ENCODE results near the gene ZNF343. TPM values are rescaled to one million over a fixed set of nuclear protein-coding genes. Genes with fewer than 3 reads are reported as not detected.

The ZNF343 gene
- total and polyA plus RNA-seq, 2 of the 4 experiments (the other 2 are of a cell fraction): 7.8 to 26.2 TPM

DNA sequence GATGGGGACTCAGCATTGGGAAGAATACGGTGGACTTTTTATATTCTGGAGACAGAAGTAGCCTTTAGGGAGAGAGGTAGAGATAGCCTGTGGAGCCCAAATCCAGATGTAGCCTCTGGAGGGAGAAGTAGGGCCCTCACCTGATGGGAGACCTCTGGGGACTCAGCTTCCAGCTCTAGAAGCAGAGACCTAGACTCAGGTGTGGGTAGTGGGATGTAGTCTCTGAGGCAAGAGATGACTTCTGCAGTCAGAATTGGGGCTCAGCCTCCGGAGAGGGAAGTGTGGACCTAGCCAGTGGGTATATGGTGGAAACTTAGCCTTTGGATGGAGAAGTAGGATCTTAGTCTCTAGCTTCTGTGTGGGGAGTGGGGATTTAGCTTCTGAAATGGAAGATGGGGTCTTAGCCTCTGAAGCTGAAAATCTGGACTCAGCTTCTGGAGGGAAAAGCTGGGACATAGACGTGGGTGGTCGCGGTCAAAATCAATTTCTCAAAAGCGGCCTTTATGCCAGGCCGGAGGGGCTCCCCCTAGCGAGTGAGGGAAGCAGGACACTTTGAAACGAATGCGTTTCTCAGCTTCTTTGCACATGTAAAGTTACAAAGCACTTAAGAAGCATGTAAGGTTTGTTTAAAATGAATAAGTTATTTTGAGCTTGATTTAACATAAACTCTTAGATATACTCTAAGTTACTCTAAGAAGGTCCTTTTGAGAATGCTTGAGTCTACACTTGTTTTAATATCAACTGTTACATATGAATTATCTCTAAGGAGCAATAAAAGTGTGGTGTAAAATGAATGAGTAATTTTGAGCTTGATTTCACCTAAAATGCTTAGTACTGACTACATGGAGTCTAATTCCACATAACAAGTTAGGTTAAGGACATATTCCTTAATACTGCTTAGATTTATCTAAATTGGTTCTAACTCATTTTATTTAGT lies 12.9 kb upstream of the ZNF343 start:
- Histone ChIP-seq H2AK9ac (replicated peaks; ENCODE audit: low read depth, low read length, poor library complexity) (peak overlapping the region; percentile 68), H3K56ac (ENCODE audit: extremely low read depth, insufficient read depth, low read length) (no peak overlapping the region), H2AFZ (replicated peaks; ENCODE audit: low read length, poor library complexity) (peak overlapping the region; percentile 62), H3K23ac (ENCODE audit: low read depth, low read length) (no peak overlapping the region), H3K4me2 (ENCODE audit: low read depth, low read length) (no peak overlapping the region), H3K18ac (ENCODE audit: low read depth, low read length) (no peak overlapping the region), H3K79me1 (ENCODE audit: low read depth in 1 of 2, low read length in 2 of 2) (peaks cover 4 to 26% of the 10 kb centered on the region in 2 experiments; a peak in 3 of 4 replicates), H2BK5ac (ENCODE audit: low read depth, low read length, poor library complexity, severe bottlenecking) (no peak overlapping the region), H4K91ac (ENCODE audit: insufficient read depth, low read depth, low read length) (no peak overlapping the region), H3K9me1 (ENCODE audit: insufficient read depth, low read length) (peaks cover 20% of the 10 kb centered on the region), H3K14ac (replicated peaks; ENCODE audit: low read depth, low read length) (no peak overlapping the region), H2BK15ac (ENCODE audit: low read depth, low read length) (no peak overlapping the region), H3K9me3 (ENCODE audit: control insufficient read depth, insufficient read depth, low read length) (no peaks in the 10 kb centered on the region), H3K36me3 (ENCODE audit: control insufficient read depth, insufficient read depth, low read length) (no peaks in the 10 kb centered on the region; the same call in 1 of the 2 replicates), H2BK120ac (ENCODE audit: low read depth, low read length) (peak overlapping the region; percentile 42; the same call in 1 of the 2 replicates), H3K4me1 (ENCODE audit: control insufficient read depth, insufficient read depth, low read length) (peaks cover 7% of the 10 kb centered on the region), H3K4me3 (ENCODE audit: insufficient read depth, low read depth, low read length) (no peak overlapping the region), H2AK5ac (ENCODE audit: low read depth, low read length) (peak overlapping the region; percentile 57; the same call in 1 of the 2 replicates), H3K27ac (ENCODE audit: insufficient read depth, low read length) (no peak overlapping the region), H2BK20ac (ENCODE audit: low read depth, low read length) (peak overlapping the region; percentile 52; the same call in 1 of the 2 replicates), H3K9ac (ENCODE audit: low read depth, low read length) (no peak overlapping the region), H3K4ac (ENCODE audit: low read depth, low read length) (no peak overlapping the region), H4K8ac (ENCODE audit: low read depth in 2 of 2, low read length in 2 of 2) (peak overlapping the region in 1 of 2 experiments; percentile 57; a peak in 1 of 4 replicates), H4K20me1 (ENCODE audit: insufficient read depth, low read length) (no peaks in the 10 kb centered on the region), H4K5ac (ENCODE audit: low read depth, low read length) (peak overlapping the region; percentile 40; the same call in 1 of the 2 replicates), H3K27me3 (ENCODE audit: control insufficient read depth, insufficient read depth, low read length) (no peaks in the 10 kb centered on the region)
- ChIA-PET CTCF (interaction anchor here (0.7 to 1.7 kb wide), 6 partner anchors 9 to 51 kb away, joined by 3 to 5 read pairs (median 4); partner anchors contain the start of genes SNRPB and ZNF343), POLR2A (ENCODE audit: unreplicated experiment) (no interaction called here)
- DNase-seq (peak; percentile 46), ATAC-seq (ENCODE audit: low read depth) (no peak)
- in situ Hi-C loops (cut with MboI; ENCODE audit: low sequenced_read_pairs) (loop anchor here (25.0 kb wide), 1 partner anchor 316 kb away; the partner anchor contains the start of genes PCED1A and VPS16), intact Hi-C loops (cut with micrococcal nuclease) (no loop called here), dilution Hi-C loops (cut with HindIII; ENCODE audit: low sequenced_read_pairs, unreplicated experiment) (no loop called here)
- TF ChIP-seq BHLHE40 (IDR thresholded peaks at IDR 0.05; ENCODE audit: low read depth, low read length) (no peak), SMC3 (IDR thresholded peaks at IDR 0.05; ENCODE audit: low read depth, low read length) (no peak)
- TF ChIP-seq, protein P1, sequence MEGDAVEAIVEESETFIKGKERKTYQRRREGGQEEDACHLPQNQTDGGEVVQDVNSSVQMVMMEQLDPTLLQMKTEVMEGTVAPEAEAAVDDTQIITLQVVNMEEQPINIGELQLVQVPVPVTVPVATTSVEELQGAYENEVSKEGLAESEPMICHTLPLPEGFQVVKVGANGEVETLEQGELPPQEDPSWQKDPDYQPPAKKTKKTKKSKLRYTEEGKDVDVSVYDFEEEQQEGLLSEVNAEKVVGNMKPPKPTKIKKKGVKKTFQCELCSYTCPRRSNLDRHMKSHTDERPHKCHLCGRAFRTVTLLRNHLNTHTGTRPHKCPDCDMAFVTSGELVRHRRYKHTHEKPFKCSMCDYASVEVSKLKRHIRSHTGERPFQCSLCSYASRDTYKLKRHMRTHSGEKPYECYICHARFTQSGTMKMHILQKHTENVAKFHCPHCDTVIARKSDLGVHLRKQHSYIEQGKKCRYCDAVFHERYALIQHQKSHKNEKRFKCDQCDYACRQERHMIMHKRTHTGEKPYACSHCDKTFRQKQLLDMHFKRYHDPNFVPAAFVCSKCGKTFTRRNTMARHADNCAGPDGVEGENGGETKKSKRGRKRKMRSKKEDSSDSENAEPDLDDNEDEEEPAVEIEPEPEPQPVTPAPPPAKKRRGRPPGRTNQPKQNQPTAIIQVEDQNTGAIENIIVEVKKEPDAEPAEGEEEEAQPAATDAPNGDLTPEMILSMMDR (conservative IDR thresholded peaks at IDR 0.05; ENCODE audit: low read depth, low read length): peak; percentile 60
- WGBS, 2 experiments (ENCODE audit: extremely low coverage in 2 of 2, insufficient read length in 1 of 2): 32% methylated on average over 5 of the region's 10 CpGs; no CpG with 5 or more reads in 1 of the 2 experiments
- no TSS peak for BruUV-seq (replicated peaks)

Data from IMR-90 (cell line).